ENCODE data around the gene TPD52L2.

Gene TPD52L2

DNA sequence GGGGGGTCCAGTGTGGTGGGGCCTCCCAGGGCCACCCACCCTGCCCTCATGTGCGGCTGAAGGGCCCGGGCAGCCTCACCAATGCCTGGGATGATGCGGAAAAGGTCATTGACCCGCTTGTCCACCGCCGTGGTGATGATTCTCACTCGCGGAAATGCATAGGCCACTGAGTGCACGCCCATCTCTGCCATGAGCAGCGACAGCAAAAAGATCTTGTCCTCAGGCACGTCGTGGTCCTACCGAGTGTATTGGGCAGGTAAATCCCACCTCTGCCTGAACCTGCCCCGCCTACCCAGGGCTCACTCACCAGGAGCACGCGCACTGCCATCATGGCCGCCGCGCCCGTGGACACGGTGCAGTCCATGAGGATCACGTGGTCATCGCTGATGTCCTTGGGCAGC is 75.0 kb downstream of the TPD52L2 start:
- no peak overlapping the region; the same call in 1 of the 2 replicates for H3K27ac ChIP-seq
- TF ChIP-seq CTCF (conservative IDR thresholded peaks at IDR 0.05): no peak

DNA sequence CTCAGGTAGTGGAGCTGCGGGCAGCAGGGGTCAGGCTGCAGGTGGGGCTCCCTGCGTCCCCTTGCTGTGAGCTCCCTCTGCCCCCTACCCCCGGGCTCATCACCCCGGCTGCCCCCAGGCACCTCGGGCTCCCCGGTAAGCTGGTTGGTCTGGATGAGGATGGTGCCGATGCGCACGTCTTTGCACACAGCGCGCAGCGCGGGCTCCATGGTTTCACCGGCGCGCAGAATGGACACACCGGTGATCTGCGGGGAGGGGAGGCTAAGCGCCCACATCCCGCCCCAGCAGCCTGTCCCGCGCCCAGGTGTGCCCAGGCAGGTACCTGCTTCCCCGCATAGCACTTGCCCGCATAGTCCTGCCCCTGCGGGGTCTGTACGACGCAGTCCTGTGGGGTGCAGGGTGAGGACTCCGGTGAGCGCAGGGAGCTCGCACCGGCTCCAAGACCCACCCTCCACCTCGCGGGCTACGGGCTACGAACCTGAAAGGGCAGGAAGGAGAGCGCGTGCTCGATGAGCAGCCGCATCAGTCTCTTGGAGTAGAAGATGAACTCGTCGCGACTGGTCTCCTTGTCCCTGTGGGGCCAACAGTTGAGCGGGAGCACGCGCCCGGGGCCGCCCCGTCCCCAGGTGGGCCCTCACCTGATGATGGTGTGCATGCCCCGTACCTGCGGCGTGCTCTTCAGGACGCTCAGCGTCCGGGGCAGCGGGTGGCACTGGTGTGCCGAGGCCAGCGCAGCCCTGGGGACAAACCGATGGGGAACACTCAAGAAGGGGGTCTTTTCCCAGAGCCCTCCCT is 75.6 kb downstream of the TPD52L2 start:
- TF ChIP-seq CTCF (conservative IDR thresholded peaks at IDR 0.05): no peak
- H3K27ac ChIP-seq: no peak overlapping the region; the same call in 1 of the 2 replicates
